NT2/D1 (cell line): Measurements from ENCODE around the gene ACMSD.

Source experiments
- DNase-seq: peaks from one replicate; pipeline ENCODE4 v3.0.0-alpha.2; 2011; ENCODE audit warnings: low read depth, low spot score
- H3K27me3 ChIP-seq: 2 replicates; pipeline ENCODE4 v1.6.0; 2011; ENCODE audit warnings: mild to moderate bottlenecking; ENCODE audit not compliant: insufficient read length, insufficient read depth
- H3K36me3 ChIP-seq: 2 replicates; pipeline ENCODE4 v1.6.1; 2011; ENCODE audit warnings: mild to moderate bottlenecking, low read length, mixed read lengths; ENCODE audit not compliant: insufficient read depth, insufficient read length
- H3K4me1 ChIP-seq: 2 replicates; pipeline ENCODE4 v1.5.1; 2011; ENCODE audit not compliant: insufficient read depth, insufficient read length
- H3K4me3 ChIP-seq: 2 replicates; pipeline ENCODE4 v1.5.1; 2011; ENCODE audit warnings: low read depth; ENCODE audit not compliant: insufficient read length
- H3K9ac ChIP-seq: 2 replicates; pipeline ENCODE4 v1.6.0; 2011; ENCODE audit warnings: low read depth; ENCODE audit not compliant: insufficient read length
- H3K9me3 ChIP-seq: 2 replicates; pipeline ENCODE4 v1.5.1; 2011; ENCODE audit warnings: mild to moderate bottlenecking, low read length; ENCODE audit not compliant: insufficient read depth
- SUZ12 ChIP-seq: IDR thresholded peaks from 2 replicates; pipeline ENCODE4 v1.6.1; 2011; ENCODE audit not compliant: insufficient read length, insufficient read depth; ENCODE audit errors: extremely low read depth
- YY1 ChIP-seq: IDR thresholded peaks from 2 replicates; pipeline ENCODE4 v1.6.1; 2011; ENCODE audit not compliant: insufficient read length, insufficient read depth
- ZNF274 ChIP-seq: IDR thresholded peaks from 2 replicates; pipeline ENCODE4 v1.6.1; 2011; ENCODE audit warnings: mild to moderate bottlenecking, low read depth, low read length

ACMSD gene

DNA sequence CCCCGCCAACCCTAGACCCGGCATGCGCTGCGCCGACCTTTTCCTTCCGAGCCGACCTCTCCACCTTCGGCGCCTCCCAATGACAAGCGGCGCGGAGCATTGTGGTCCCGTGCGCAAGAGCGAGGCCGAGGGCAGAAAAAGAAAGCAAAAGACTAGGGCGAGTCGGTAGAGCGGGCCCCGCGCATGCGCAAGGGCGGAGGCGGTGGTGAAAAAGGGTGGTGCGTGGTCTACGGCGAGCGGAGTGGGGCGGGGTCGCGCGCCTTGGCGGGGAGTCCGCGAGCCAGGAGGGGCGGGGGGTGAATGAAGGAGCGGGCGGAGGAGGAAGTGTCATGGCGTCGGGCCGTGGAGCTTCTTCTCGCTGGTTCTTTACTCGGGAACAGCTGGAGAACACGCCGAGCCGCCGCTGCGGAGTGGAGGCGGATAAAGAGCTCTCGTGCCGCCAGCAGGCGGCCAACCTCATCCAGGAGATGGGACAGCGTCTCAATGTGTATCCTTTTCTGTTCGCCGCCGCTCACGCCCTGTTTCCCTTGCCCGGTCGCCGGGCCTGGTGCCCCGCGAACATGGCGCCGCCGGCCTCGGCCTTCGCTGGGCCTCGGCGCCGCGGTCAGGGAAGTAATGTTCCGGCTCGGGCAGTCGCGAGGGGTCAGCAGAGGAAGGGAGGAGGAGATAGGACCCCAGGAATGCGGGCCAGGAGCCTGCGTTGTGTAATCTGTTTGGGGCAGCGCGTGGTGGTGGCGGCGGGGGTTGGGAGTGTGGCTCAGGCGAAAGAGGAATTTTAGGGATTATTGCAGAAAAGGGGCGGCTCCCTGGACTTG is 80.3 kb downstream of the ACMSD start, which contains the start of gene CCNT2:
Gene CCNT2, plus strand, starts transcription at position 297 of the 815 bp plus-strand sequence. Its CDS starts 33 bp downstream, at position 330.
- peak within 1 kb of the TSS; percentile 100 for H3K9ac ChIP-seq
- H3K4me1 ChIP-seq: no peaks in the 10 kb centered on the region
- peaks cover 31% of the 10 kb centered on the region for H3K36me3 ChIP-seq
- peak; percentile 97 for DNase-seq
- TF ChIP-seq YY1 (peak; percentile 72), SUZ12 (no peak)
- H3K9me3 ChIP-seq: no peaks in the 10 kb centered on the region
- H3K4me3 ChIP-seq: peak within 1 kb of the TSS; percentile 99
- H3K27me3 ChIP-seq: no peaks in the 10 kb centered on the region

- Histone ChIP-seq H3K4me1 (no peaks in the 10 kb centered on the region), H3K4me3 (peak overlapping the region; percentile 99), H3K36me3 (peaks cover 38% of the 10 kb centered on the region), H3K27me3 (no peaks in the 10 kb centered on the region), H3K9ac (peak overlapping the region; percentile 100), H3K9me3 (no peaks in the 10 kb centered on the region)
- DNase-seq: peak; percentile 23
- TF ChIP-seq SUZ12: no peak
These were observed 81.2 kb downstream of the ACMSD start for GRCh38 chr2:134919341-134920210.

GRCh38 chr2:134924912-134925311 is 86.5 kb downstream of the ACMSD start:
- H3K9me3 ChIP-seq: no peaks in the 10 kb centered on the region
- peaks cover 57% of the 10 kb centered on the region for H3K36me3 ChIP-seq
- no peak overlapping the region for H3K4me3 ChIP-seq
- H3K9ac ChIP-seq: no peak overlapping the region
- H3K27me3 ChIP-seq: no peaks in the 10 kb centered on the region
- no peak for TF ChIP-seq SUZ12
- no peak for TF ChIP-seq YY1
- no peak for TF ChIP-seq ZNF274
- no peaks in the 10 kb centered on the region for H3K4me1 ChIP-seq
- DNase-seq: no peak

DNA sequence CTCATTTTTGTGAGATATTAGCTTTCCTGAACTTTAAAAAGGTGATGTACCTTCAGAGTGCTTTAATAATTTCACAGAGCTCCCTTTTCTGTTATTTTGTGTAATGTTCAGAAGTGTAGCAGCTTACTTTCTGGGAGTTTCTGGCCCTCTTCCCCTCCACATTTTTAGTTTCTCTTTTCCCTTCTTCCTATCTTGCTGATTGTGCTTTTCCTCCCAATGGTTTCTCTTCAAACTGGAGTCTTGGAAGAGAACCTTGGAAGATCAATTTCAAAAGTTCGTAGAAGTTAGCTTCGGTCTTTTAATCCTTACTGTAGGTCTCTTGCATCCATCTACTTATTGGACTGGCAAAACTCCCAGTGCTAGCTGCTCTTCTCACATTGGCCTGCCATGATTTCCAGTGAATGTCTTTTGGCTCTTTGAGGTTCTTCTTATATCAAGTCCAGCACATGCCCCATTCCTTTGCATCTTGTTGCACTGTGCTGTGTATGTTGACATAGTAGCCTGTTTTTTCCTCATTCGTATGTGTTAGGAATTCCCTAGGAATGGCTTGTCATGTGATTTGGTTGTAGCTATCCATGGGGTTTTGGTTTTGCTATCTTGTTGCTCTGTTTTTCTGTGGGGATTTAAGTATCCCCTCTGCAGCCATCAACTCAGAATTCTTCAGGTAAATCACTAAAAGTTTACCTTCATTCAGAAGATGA is 88.0 kb downstream of the ACMSD start:
- Histone ChIP-seq H3K9ac (no peak overlapping the region), H3K4me1 (no peaks in the 10 kb centered on the region), H3K4me3 (no peak overlapping the region), H3K9me3 (no peaks in the 10 kb centered on the region), H3K36me3 (peaks cover 48% of the 10 kb centered on the region), H3K27me3 (no peaks in the 10 kb centered on the region)
- TF ChIP-seq YY1: no peak
- no peak for TF ChIP-seq SUZ12
- no peak for TF ChIP-seq ZNF274
- no peak for DNase-seq

DNA sequence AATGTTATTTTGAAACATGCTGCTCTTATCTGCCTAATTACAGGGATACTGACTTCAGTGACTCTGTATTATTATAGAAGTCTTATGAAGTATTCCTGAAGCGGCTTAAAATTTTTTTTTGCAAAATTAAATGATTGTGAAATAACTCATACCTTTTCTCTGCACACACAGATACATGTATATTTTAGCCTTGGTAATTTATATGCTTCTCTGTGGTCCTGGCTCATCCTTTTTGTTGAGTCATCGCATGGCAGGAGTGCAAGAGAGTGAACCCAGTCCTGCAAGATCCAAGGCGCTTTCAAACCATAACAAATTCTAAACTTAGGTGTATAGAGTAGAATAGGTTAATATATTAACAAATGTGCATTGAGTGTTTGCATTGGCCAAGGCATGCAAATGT is 88.8 kb downstream of the ACMSD start:
- Histone ChIP-seq H3K27me3 (no peaks in the 10 kb centered on the region), H3K36me3 (peaks cover 47% of the 10 kb centered on the region), H3K4me1 (no peaks in the 10 kb centered on the region), H3K9ac (no peak overlapping the region), H3K4me3 (no peak overlapping the region), H3K9me3 (no peaks in the 10 kb centered on the region)
- TF ChIP-seq YY1 (no peak), SUZ12 (no peak), ZNF274 (no peak)
- no peak for DNase-seq

DNA sequence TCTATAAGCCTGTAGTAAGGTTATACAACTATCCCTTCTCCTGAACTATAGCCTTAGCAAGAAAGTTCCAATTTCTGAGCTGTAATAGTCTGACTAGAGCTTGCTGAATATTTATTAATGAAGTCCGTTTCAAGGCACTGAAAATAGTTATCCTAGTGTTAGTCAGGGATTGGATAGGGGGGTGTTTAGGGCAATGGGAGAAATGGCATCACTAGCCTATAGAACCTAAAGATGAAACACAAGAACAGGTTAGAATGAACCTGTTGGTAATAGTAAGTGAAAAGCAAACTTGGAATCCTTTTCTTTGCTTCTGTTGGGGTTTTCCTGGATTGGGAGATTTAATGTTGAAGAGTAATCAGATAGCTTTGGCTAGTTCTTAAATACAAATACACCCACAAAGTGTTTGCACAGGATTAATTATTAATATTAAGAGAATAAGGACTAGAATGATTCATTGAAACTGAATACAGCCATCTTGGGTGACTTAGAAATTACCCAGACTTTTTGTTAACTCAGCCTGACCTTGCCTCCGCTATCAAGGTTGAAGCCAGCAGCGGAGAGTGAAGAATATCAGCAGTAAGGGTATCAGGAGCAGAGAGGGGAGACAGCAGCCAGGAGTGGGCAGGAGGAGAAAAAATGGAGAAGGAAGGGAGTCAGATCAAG is 94.6 kb downstream of the ACMSD start:
- no peaks in the 10 kb centered on the region for H3K9me3 ChIP-seq
- H3K4me3 ChIP-seq: no peak overlapping the region
- H3K27me3 ChIP-seq: no peaks in the 10 kb centered on the region
- no peak for DNase-seq
- H3K4me1 ChIP-seq: no peaks in the 10 kb centered on the region
- TF ChIP-seq ZNF274: no peak
- TF ChIP-seq SUZ12: no peak
- no peak for TF ChIP-seq YY1
- H3K36me3 ChIP-seq: peaks cover 65% of the 10 kb centered on the region
- no peak overlapping the region for H3K9ac ChIP-seq
